ENCODE data around the gene S1PR3.

DNA sequence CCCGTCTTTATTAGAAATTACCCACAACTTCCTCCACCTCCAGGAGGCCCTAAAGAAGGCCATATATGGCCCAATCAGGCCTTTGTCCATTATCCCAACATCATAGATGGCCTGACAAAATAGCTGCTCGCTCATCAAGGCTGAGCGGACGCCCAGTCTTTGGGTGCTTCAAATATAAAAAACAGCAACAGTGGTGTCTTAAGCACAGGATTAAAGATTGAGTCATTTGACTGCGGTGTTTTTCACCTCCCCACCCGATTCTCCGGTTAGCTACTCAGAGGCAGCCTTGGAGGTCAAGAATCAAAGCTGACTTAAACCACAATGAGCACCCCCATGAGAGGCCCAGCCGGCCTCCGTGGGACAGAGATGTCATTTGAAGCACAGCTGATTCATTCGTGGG, 18.8 kb downstream of the S1PR3 start:
- TF ChIP-seq, protein P1, sequence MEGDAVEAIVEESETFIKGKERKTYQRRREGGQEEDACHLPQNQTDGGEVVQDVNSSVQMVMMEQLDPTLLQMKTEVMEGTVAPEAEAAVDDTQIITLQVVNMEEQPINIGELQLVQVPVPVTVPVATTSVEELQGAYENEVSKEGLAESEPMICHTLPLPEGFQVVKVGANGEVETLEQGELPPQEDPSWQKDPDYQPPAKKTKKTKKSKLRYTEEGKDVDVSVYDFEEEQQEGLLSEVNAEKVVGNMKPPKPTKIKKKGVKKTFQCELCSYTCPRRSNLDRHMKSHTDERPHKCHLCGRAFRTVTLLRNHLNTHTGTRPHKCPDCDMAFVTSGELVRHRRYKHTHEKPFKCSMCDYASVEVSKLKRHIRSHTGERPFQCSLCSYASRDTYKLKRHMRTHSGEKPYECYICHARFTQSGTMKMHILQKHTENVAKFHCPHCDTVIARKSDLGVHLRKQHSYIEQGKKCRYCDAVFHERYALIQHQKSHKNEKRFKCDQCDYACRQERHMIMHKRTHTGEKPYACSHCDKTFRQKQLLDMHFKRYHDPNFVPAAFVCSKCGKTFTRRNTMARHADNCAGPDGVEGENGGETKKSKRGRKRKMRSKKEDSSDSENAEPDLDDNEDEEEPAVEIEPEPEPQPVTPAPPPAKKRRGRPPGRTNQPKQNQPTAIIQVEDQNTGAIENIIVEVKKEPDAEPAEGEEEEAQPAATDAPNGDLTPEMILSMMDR (IDR thresholded peaks at IDR 0.05): no peak
- no peak for TF ChIP-seq POLR2A (IDR thresholded peaks at IDR 0.05)

All from testis (tissue), 2 donors.